Heart left ventricle (tissue), 13 donors: ENCODE results near the gene SSBP2.
"Not testable (repeated sequence)": the region's sequence is repeated elsewhere in the genome, so short reads cannot be mapped to it uniquely, and the experiment has no call there.

Source experiments
- POLR2A ChIP-seq, 2 donors: fragments of 450-650 bp; IDR thresholded peaks; one replicate each; pipeline ENCODE4 v1.6.1; 2017; ENCODE audit warnings: antibody characterized with exemption in 2 of 2, mild to moderate bottlenecking in 2 of 2, moderate library complexity in 2 of 2
- TF ChIP-seq, protein P1 (sequence below), 12 donors: fragments of 200-600 bp; sonication (generic) in 4 of 12; IDR thresholded peaks; one replicate each; pipeline versions ENCODE4 v1.5.0 to v1.8.0; 2018 to 2022; ENCODE audit warnings: antibody characterized with exemption in 12 of 12, mild to moderate bottlenecking in 5 of 12
- donor health status: ischemic (EF 13 %, LVEDD 7.1; RV severe dilation, severe dysfunction).
- donor health status: DM: no; HTN: yes; CAD: no.
- donor health status: DM: no; HTN: no; CAD: no.
- donor health status: ischemic (EF 25% LVEDD 6.9; RV normal size, moderate dysfunction).
- donor health status: ischemic (EF 25% LVEDD 5.7; RV mildly dilated, moderate dysfunction).
- donor health status: ischemic (EF 35%, LVEDD 5.7; RV mildly dilated, moderate dysfunction).
- donor health status: nonischemic (EF 11% LVEDD 7.7; RV severe dilation, severe dysfunction).
- donor health status: DM: yes; HTN: yes; CAD: no.
- donor health status: PGD.
- donor health status: ischemic (EF 29% LVEDD 5.4; RV normal size, mild dysfunction).
- donor health status: nonischemic (EF 23%, LVEDD 6.1; RV moderate dilation, normal function).

DNA sequence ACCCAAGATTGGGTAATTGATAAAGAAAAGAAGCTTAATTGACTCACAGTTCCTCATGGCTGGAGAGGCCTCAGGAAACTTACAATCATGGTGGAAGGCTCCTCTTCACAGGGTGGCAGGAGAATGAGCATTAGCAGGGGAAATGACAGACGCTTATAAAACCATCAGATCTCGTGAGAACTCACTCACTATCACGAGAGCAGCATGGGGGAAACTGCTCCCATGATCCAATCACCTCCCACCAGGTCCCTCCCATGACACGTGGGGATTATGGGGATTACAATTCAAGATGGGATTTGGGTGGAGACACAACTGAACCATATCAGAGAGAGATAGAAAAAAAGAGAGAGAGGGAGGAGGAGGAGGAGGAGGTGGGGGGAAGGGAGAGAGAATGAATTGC lies 343.1 kb downstream of the SSBP2 start:
- TF ChIP-seq, protein P1, sequence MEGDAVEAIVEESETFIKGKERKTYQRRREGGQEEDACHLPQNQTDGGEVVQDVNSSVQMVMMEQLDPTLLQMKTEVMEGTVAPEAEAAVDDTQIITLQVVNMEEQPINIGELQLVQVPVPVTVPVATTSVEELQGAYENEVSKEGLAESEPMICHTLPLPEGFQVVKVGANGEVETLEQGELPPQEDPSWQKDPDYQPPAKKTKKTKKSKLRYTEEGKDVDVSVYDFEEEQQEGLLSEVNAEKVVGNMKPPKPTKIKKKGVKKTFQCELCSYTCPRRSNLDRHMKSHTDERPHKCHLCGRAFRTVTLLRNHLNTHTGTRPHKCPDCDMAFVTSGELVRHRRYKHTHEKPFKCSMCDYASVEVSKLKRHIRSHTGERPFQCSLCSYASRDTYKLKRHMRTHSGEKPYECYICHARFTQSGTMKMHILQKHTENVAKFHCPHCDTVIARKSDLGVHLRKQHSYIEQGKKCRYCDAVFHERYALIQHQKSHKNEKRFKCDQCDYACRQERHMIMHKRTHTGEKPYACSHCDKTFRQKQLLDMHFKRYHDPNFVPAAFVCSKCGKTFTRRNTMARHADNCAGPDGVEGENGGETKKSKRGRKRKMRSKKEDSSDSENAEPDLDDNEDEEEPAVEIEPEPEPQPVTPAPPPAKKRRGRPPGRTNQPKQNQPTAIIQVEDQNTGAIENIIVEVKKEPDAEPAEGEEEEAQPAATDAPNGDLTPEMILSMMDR (IDR thresholded peaks at IDR 0.05): not testable (repeated sequence)
- TF ChIP-seq POLR2A (IDR thresholded peaks at IDR 0.05): not testable (repeated sequence)
